Fibroblast of pulmonary artery (primary cell): Measurements from ENCODE around the gene NOMO2.
"Not testable (repeated sequence)": the region's sequence is repeated elsewhere in the genome, so short reads cannot be mapped to it uniquely, and the experiment has no call there.

Experiments used
- DNase-seq: peaks from one replicate; pipeline ENCODE4 v3.0.0-alpha.2; 2010; ENCODE audit warnings: low read depth
- H3K4me3 ChIP-seq: replicated peaks from 2 replicates; pipeline ENCODE4 v1.5.1; 2011; ENCODE audit warnings: low read depth, mild to moderate bottlenecking, control low read depth, low read length, moderate library complexity

Gene NOMO2

GRCh38 chr16:18394363-18394762, 167.5 kb downstream of the NOMO2 start:
- not testable (repeated sequence) for DNase-seq, H3K4me3 ChIP-seq

GRCh38 chr16:18387767-18388166, 174.1 kb downstream of the NOMO2 start:
- H3K4me3 ChIP-seq, DNase-seq: not testable (repeated sequence)

GRCh38 chr16:18386517-18386916, 175.4 kb downstream of the NOMO2 start:
- not testable (repeated sequence) for DNase-seq, H3K4me3 ChIP-seq

- H3K4me3 ChIP-seq, DNase-seq: not testable (repeated sequence)
Measured at GRCh38 chr16:18385285-18385684, 176.6 kb downstream of the NOMO2 start.

GRCh38 chr16:18384869-18385268, 177.0 kb downstream of the NOMO2 start:
- H3K4me3 ChIP-seq, DNase-seq: not testable (repeated sequence)

GRCh38 chr16:18384098-18384636, 177.7 kb downstream of the NOMO2 start:
- H3K4me3 ChIP-seq, DNase-seq: not testable (repeated sequence)

GRCh38 chr16:18382696-18383095, 179.2 kb downstream of the NOMO2 start:
- not testable (repeated sequence) for H3K4me3 ChIP-seq, DNase-seq
